Measurements from ENCODE around the gene CD40. TPM values are rescaled to one million over a fixed set of nuclear protein-coding genes. Genes with fewer than 3 reads are reported as not detected.

Gene CD40
- total and polyA plus RNA-seq, 10 of the 15 experiments (the other 5 are each of a cell fraction or from before 2014, with no cell fraction given): 40.8 to 193 (median 89.5) TPM

DNA sequence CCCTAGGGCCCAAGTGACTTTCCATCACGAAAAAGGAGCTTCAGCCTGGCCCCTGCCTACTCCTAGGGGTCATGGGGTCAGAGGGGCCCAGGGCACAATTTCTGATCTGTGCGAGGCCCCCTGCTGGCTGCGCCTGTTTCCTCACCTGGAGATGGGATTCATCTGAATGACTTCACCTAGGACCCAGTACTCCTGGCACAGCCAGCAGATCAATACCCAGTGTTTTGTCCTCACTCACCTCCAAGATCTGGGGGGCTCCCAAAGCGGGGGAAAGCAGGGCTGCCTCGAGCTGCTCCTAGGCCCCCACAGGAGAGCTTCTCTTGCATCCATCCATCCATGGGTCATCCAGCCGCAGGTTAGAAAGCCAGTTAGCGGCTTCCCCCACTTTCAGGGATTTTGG is 33.8 kb downstream of the CD40 start:
- Histone ChIP-seq H3K27me3 (replicated peaks in 1 of 2; ENCODE audit: control insufficient read depth in 2 of 2, insufficient read depth in 2 of 2, low read length in 1 of 2) (peaks cover 0 to 3% of the 10 kb centered on the region in 2 experiments; a peak in 2 of 4 replicates), H2AFZ (ENCODE audit: control insufficient read depth, low read depth, low read length) (no peak overlapping the region), H3K9me3 (replicated peaks; ENCODE audit: control insufficient read depth, insufficient read depth, low read length) (no peaks in the 10 kb centered on the region), H3K4me3 (no peak overlapping the region), H3K27ac (ENCODE audit: control insufficient read depth, insufficient read depth) (no peak overlapping the region), H3K4me1 (ENCODE audit: control insufficient read depth, insufficient read depth, low read length) (no peaks in the 10 kb centered on the region), H3K79me2 (ENCODE audit: control insufficient read depth, insufficient read depth, low read length) (no peaks in the 10 kb centered on the region), H3K9ac (ENCODE audit: control insufficient read depth, insufficient read depth, low read length) (no peak overlapping the region), H3K4me2 (ENCODE audit: control insufficient read depth, insufficient read depth) (no peak overlapping the region), H3K36me3 (ENCODE audit: control insufficient read depth in 2 of 2, insufficient read depth in 2 of 2, low read length in 1 of 2) (no peaks in the 10 kb centered on the region), H4K20me1 (ENCODE audit: control insufficient read depth, insufficient read depth) (no peaks in the 10 kb centered on the region)
- ChIA-PET RAD21 (ENCODE audit: unreplicated experiment) (no interaction called here), CTCF (interaction anchor here (0.7 to 1.7 kb wide), 9 partner anchors 24 to 138 kb away, joined by 3 to 8 read pairs (median 4); no protein-coding TSS in a partner anchor), SMC1A (ENCODE audit: uncharacterized antibody, unreplicated experiment) (no interaction called here), POLR2A (no interaction called here)
- intact Hi-C loops (cut with micrococcal nuclease; ENCODE audit: unreplicated experiment): no loop called here
- TF ChIP-seq SMC3 (IDR thresholded peaks at IDR 0.05; ENCODE audit: borderline replicate concordance, low read length): peak; percentile 47; the same call in 1 of the 2 replicates
- no peak for TF ChIP-seq MYC (IDR thresholded peaks at IDR 0.05; ENCODE audit: insufficient read depth, insufficient read length, insufficient replicate concordance, low read length, severe bottlenecking)
- peak; percentile 26; the same call in 1 of the 2 replicates for TF ChIP-seq NR2C1 (IDR thresholded peaks at IDR 0.05)
- TF ChIP-seq, protein P1, sequence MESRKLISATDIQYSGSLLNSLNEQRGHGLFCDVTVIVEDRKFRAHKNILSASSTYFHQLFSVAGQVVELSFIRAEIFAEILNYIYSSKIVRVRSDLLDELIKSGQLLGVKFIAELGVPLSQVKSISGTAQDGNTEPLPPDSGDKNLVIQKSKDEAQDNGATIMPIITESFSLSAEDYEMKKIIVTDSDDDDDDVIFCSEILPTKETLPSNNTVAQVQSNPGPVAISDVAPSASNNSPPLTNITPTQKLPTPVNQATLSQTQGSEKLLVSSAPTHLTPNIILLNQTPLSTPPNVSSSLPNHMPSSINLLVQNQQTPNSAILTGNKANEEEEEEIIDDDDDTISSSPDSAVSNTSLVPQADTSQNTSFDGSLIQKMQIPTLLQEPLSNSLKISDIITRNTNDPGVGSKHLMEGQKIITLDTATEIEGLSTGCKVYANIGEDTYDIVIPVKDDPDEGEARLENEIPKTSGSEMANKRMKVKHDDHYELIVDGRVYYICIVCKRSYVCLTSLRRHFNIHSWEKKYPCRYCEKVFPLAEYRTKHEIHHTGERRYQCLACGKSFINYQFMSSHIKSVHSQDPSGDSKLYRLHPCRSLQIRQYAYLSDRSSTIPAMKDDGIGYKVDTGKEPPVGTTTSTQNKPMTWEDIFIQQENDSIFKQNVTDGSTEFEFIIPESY (IDR thresholded peaks at IDR 0.05): peak; percentile 93
- no peak for TF ChIP-seq BRCA1 (IDR thresholded peaks at IDR 0.05; ENCODE audit: low read depth, low read length)
- TF ChIP-seq, protein P2, sequence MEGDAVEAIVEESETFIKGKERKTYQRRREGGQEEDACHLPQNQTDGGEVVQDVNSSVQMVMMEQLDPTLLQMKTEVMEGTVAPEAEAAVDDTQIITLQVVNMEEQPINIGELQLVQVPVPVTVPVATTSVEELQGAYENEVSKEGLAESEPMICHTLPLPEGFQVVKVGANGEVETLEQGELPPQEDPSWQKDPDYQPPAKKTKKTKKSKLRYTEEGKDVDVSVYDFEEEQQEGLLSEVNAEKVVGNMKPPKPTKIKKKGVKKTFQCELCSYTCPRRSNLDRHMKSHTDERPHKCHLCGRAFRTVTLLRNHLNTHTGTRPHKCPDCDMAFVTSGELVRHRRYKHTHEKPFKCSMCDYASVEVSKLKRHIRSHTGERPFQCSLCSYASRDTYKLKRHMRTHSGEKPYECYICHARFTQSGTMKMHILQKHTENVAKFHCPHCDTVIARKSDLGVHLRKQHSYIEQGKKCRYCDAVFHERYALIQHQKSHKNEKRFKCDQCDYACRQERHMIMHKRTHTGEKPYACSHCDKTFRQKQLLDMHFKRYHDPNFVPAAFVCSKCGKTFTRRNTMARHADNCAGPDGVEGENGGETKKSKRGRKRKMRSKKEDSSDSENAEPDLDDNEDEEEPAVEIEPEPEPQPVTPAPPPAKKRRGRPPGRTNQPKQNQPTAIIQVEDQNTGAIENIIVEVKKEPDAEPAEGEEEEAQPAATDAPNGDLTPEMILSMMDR (IDR thresholded peaks at IDR 0.05 in 2 of 3, conservative IDR thresholded peaks at IDR 0.05 in 1 of 3; ENCODE audit: control insufficient read depth in 2 of 3, extremely low read depth in 1 of 3, insufficient read depth in 1 of 3, low read depth in 3 of 3, low read length in 3 of 3): peak; percentile 46 to 64 (median 61)
- TF ChIP-seq STAT1 (conservative IDR thresholded peaks at IDR 0.05): no peak
- TF ChIP-seq IKZF1 (conservative IDR thresholded peaks at IDR 0.05): no peak
- no peak for TF ChIP-seq MYB (IDR thresholded peaks at IDR 0.05; ENCODE audit: borderline replicate concordance, low read depth, low read length)
- TF ChIP-seq RAD21 (IDR thresholded peaks at IDR 0.05; ENCODE audit: insufficient read depth, low read depth, low read length): 0 out of 2 replicates have a peak, but pooled peaks have one; percentile 30
- TF ChIP-seq POLR2AphosphoS2 (IDR thresholded peaks at IDR 0.05; ENCODE audit: low read depth, low read length): no peak
- peak; percentile 87 for TF ChIP-seq NR2F1 (conservative IDR thresholded peaks at IDR 0.05)
- DNase-seq (ENCODE audit: low read depth, low spot score) (no peak), FAIRE-seq (no peak), ATAC-seq (peak; percentile 80)
- in situ Hi-C loops (cut with MboI): no loop called here
- 34% methylated on average over 7 of the region's 7 CpGs for WGBS (ENCODE audit: insufficient coverage, insufficient replicate concordance, low lambda C conversion rate, missing lambda C conversion rate)
- no TSS peak for BruUV-seq (replicated peaks)

Data from GM12878 (cell line).